Hepatocyte (in vitro differentiated cells): ENCODE results near the gene ZNF101.

Experiments
- CTCF ChIP-seq: fragments of 200-600 bp; sonication (generic); IDR thresholded peaks from 2 replicates; pipeline ENCODE4 v1.5.1; 2016; ENCODE audit warnings: antibody characterized with exemption, mild to moderate bottlenecking; ENCODE audit not compliant: poor library complexity
- EZH2 ChIP-seq: fragments of 200-600 bp; sonication (generic); IDR thresholded peaks from 2 replicates; pipeline ENCODE4 v1.6.1; 2016; ENCODE audit warnings: antibody characterized with exemption, mild to moderate bottlenecking, borderline replicate concordance

GRCh38 chr19:19649580-19649995, 19.1 kb upstream of the ZNF101 start:
- no peak for TF ChIP-seq CTCF
- TF ChIP-seq EZH2 = no peak
